Stimulated activated CD8-positive, alpha-beta memory T cell treated with anti-CD3 and anti-CD28 coated beads, Interleukin-12 subunit alpha, Interleukin-12 subunit beta, amount 100 ng/mL, for 1 hour (primary cell): ENCODE measurements around the gene NR2F1-AS1.

Source experiments
- DNase-seq: peaks from one replicate; pipeline ENCODE4 v3.0.0-alpha.2; 2020; ENCODE audit warnings: low read depth

The NR2F1-AS1 gene

GRCh38 chr5:93580927-93581445 is at the start of gene NR2F1-AS1:
NR2F1-AS1 (minus strand) TSS chr5:93581219.
- DNase-seq, result no peak

GRCh38 chr5:93626801-93627200 is 45.8 kb upstream of the NR2F1-AS1 start:
- DNase-seq, result no peak

GRCh38 chr5:93623153-93623552 is 42.1 kb upstream of the NR2F1-AS1 start:
- DNase-seq, result no peak

- DNase-seq, result no peak
Observed at GRCh38 chr5:93622240-93622885, 41.3 kb upstream of the NR2F1-AS1 start.

- no peak for DNase-seq
Observed at GRCh38 chr5:93621327-93621798, 40.3 kb upstream of the NR2F1-AS1 start.

GRCh38 chr5:93620487-93621326 is 39.7 kb upstream of the NR2F1-AS1 start:
- DNase-seq, result peak; percentile 20

GRCh38 chr5:93616538-93617174 is 35.6 kb upstream of the NR2F1-AS1 start:
- no peak for DNase-seq

GRCh38 chr5:93612855-93613243 is 31.8 kb upstream of the NR2F1-AS1 start:
- no peak for DNase-seq

GRCh38 chr5:93611976-93612854 is 31.2 kb upstream of the NR2F1-AS1 start:
- DNase-seq, result no peak

- DNase-seq, result no peak
Observed at GRCh38 chr5:93611273-93611975, 30.4 kb upstream of the NR2F1-AS1 start.

- DNase-seq, result no peak
Observed at GRCh38 chr5:93610581-93611272, 29.7 kb upstream of the NR2F1-AS1 start.

- no peak for DNase-seq
Observed at GRCh38 chr5:93609762-93610161, 28.7 kb upstream of the NR2F1-AS1 start.

GRCh38 chr5:93608855-93609254 is 27.8 kb upstream of the NR2F1-AS1 start:
- no peak for DNase-seq

- no peak for DNase-seq
Observed at GRCh38 chr5:93607367-93608258, 26.6 kb upstream of the NR2F1-AS1 start.

GRCh38 chr5:93606382-93606752 is 25.3 kb upstream of the NR2F1-AS1 start:
- no peak for DNase-seq

GRCh38 chr5:93604644-93605515 is 23.9 kb upstream of the NR2F1-AS1 start:
- no peak for DNase-seq

- no peak for DNase-seq
Observed at GRCh38 chr5:93603793-93604643, 23.0 kb upstream of the NR2F1-AS1 start.
